Astrocyte (in vitro differentiated cells and primary cell): Measurements from ENCODE around the gene DCST1. TPM values are rescaled to one million over a fixed set of nuclear protein-coding genes. Genes with fewer than 3 reads are reported as not detected.

Experiments
- DNase-seq: peaks from one replicate; pipeline ENCODE4 v3.0.0-alpha.2; 2010; ENCODE audit warnings: low read depth
- FAIRE-seq: peaks from 2 replicates; lab custom pipeline; 2011; peaks lifted over from hg19 to GRCh38; lab: Jason Lieb, UNC
- H2AFZ ChIP-seq: 2 replicates; pipeline ENCODE4 v1.6.0; 2012; ENCODE audit warnings: low read depth, low read length, inconsistent platforms
- H3K27ac ChIP-seq: 2 replicates; pipeline ENCODE4 v1.5.1; 2011; ENCODE audit warnings: low read depth, low read length, inconsistent platforms
- H3K27me3 ChIP-seq: 2 replicates; pipeline ENCODE4 v1.6.0; 2011; ENCODE audit warnings: low read length, inconsistent platforms; ENCODE audit not compliant: insufficient read depth
- H3K36me3 ChIP-seq: 2 replicates; pipeline ENCODE4 v1.5.1; 2011; ENCODE audit warnings: low read length, inconsistent platforms; ENCODE audit not compliant: insufficient read depth
- H3K4me1 ChIP-seq: 2 replicates; pipeline ENCODE4 v1.5.1; 2011; ENCODE audit warnings: low read length, inconsistent platforms; ENCODE audit not compliant: insufficient read depth
- H3K4me2 ChIP-seq: 2 replicates; pipeline ENCODE4 v1.6.0; 2012; ENCODE audit warnings: low read length, inconsistent platforms
- H3K4me3 ChIP-seq: 2 replicates; pipeline ENCODE4 v1.5.1; 2011; ENCODE audit warnings: low read depth, mild to moderate bottlenecking, low read length, inconsistent platforms; ENCODE audit not compliant: insufficient read depth
- H3K79me2 ChIP-seq: 2 replicates; pipeline ENCODE4 v1.6.0; 2012; ENCODE audit warnings: mild to moderate bottlenecking, low read length, inconsistent platforms; ENCODE audit not compliant: insufficient read depth
- H3K9ac ChIP-seq: 2 replicates; pipeline ENCODE4 v1.6.0; 2012; ENCODE audit warnings: mild to moderate bottlenecking, low read length, inconsistent platforms
- H3K9me3 ChIP-seq: 2 replicates; pipeline ENCODE4 v1.5.1; 2012; ENCODE audit warnings: low read depth, mild to moderate bottlenecking, low read length, inconsistent platforms; ENCODE audit not compliant: insufficient read depth
- H4K20me1 ChIP-seq: 2 replicates; pipeline ENCODE4 v1.6.0; 2012; ENCODE audit warnings: low read length, inconsistent platforms; ENCODE audit not compliant: insufficient read depth
- H3K27ac Mint-ChIP-seq: one replicate; pipeline ENCODE4 v1.8.0; 2021; ENCODE audit warnings: mild to moderate bottlenecking, mixed read lengths; ENCODE audit not compliant: unreplicated experiment
- H3K27me3 Mint-ChIP-seq: one replicate; pipeline ENCODE4 v1.8.0; 2021; ENCODE audit warnings: low read depth, mixed read lengths; ENCODE audit not compliant: unreplicated experiment
- H3K36me3 Mint-ChIP-seq: one replicate; pipeline ENCODE4 v1.8.0; 2021; ENCODE audit warnings: low read depth, mixed read lengths; ENCODE audit not compliant: unreplicated experiment
- H3K4me1 Mint-ChIP-seq: one replicate; pipeline ENCODE4 v1.8.0; 2021; ENCODE audit warnings: low read depth, mixed read lengths; ENCODE audit not compliant: unreplicated experiment
- H3K4me3 Mint-ChIP-seq: one replicate; pipeline ENCODE4 v1.8.0; 2021; ENCODE audit warnings: mild to moderate bottlenecking, moderate library complexity, mixed read lengths; ENCODE audit not compliant: unreplicated experiment
- H3K9me3 Mint-ChIP-seq: one replicate; pipeline ENCODE4 v1.8.0; 2021; ENCODE audit warnings: mild to moderate bottlenecking, mixed read lengths; ENCODE audit not compliant: unreplicated experiment
- CTCF ChIP-seq: IDR thresholded peaks from 2 replicates; pipeline ENCODE4 v1.5.1; 2011; ENCODE audit warnings: low read depth, mild to moderate bottlenecking, inconsistent platforms, low read length, moderate library complexity; ENCODE audit not compliant: insufficient read depth
- EZH2 ChIP-seq: IDR thresholded peaks from 2 replicates; pipeline ENCODE4 v1.6.1; 2012; ENCODE audit warnings: mild to moderate bottlenecking, low read length, inconsistent platforms; ENCODE audit not compliant: insufficient read depth
- total RNA-seq: library from RNA; stranded (reverse); gene quantifications from 2 replicates; pipeline ENCODE4 v1.2.1, GENCODE V29; 2021

The DCST1 gene
- total RNA-seq, 1 donor from 2014 or later: not detected

GRCh38 chr1:155030243-155030795, 3.3 kb upstream of the DCST1 start:
- Mint-ChIP-seq H3K4me3 (no peak overlapping the region), H3K27me3 (peaks cover 26% of the 10 kb centered on the region), H3K36me3 (peaks cover 8% of the 10 kb centered on the region), H3K9me3 (no peaks in the 10 kb centered on the region), H3K4me1 (no peaks in the 10 kb centered on the region), H3K27ac (no peak overlapping the region)
- FAIRE-seq (no peak), DNase-seq (no peak)
- Histone ChIP-seq H3K9me3 (no peaks in the 10 kb centered on the region), H3K4me3 (no peak overlapping the region), H3K4me1 (no peaks in the 10 kb centered on the region), H3K27me3 (no peaks in the 10 kb centered on the region), H4K20me1 (no peaks in the 10 kb centered on the region), H3K27ac (no peak overlapping the region), H3K79me2 (no peaks in the 10 kb centered on the region), H3K4me2 (no peak overlapping the region), H3K36me3 (no peaks in the 10 kb centered on the region), H3K9ac (no peak overlapping the region), H2AFZ (no peak overlapping the region)
- TF ChIP-seq EZH2 (no peak), CTCF (no peak)

- H3K36me3 Mint-ChIP-seq: peaks cover 8% of the 10 kb centered on the region
- Histone ChIP-seq H3K4me1 (no peaks in the 10 kb centered on the region), H3K27me3 (no peaks in the 10 kb centered on the region), H3K36me3 (no peaks in the 10 kb centered on the region), H4K20me1 (no peaks in the 10 kb centered on the region), H2AFZ (no peak overlapping the region), H3K9me3 (no peaks in the 10 kb centered on the region), H3K4me2 (no peak overlapping the region), H3K27ac (no peak overlapping the region), H3K4me3 (no peak overlapping the region), H3K9ac (no peak overlapping the region), H3K79me2 (no peaks in the 10 kb centered on the region)
- H3K27ac Mint-ChIP-seq: no peak overlapping the region
- H3K9me3 Mint-ChIP-seq: no peaks in the 10 kb centered on the region
- FAIRE-seq: no peak
- no peak overlapping the region for H3K4me3 Mint-ChIP-seq
- H3K27me3 Mint-ChIP-seq: peaks cover 28% of the 10 kb centered on the region
- DNase-seq: no peak
- H3K4me1 Mint-ChIP-seq: no peaks in the 10 kb centered on the region
- TF ChIP-seq CTCF: no peak
- no peak for TF ChIP-seq EZH2
Observed at GRCh38 chr1:155030899-155031298, 2.7 kb upstream of the DCST1 start.

GRCh38 chr1:155032886-155033285, 738 bp upstream of the DCST1 start:
- Mint-ChIP-seq H3K27ac (no peak overlapping the region), H3K4me1 (peaks cover 2% of the 10 kb centered on the region), H3K9me3 (no peaks in the 10 kb centered on the region), H3K36me3 (peaks cover 8% of the 10 kb centered on the region), H3K27me3 (peaks cover 31% of the 10 kb centered on the region), H3K4me3 (no peak overlapping the region)
- Histone ChIP-seq H3K4me3 (no peak overlapping the region), H3K4me1 (no peaks in the 10 kb centered on the region), H3K79me2 (no peaks in the 10 kb centered on the region), H3K9ac (no peak overlapping the region), H3K27ac (no peak overlapping the region), H3K27me3 (peaks cover 2% of the 10 kb centered on the region), H3K9me3 (no peaks in the 10 kb centered on the region), H3K4me2 (no peak overlapping the region), H4K20me1 (no peaks in the 10 kb centered on the region), H2AFZ (no peak overlapping the region), H3K36me3 (no peaks in the 10 kb centered on the region)
- TF ChIP-seq EZH2 (no peak), CTCF (no peak)
- no peak for DNase-seq
- FAIRE-seq: no peak
